HUES64 (cell line): ENCODE results near the gene MICB.

ENCODE experiments used
- H3K27ac ChIP-seq: 2 replicates; pipeline ENCODE4 v1.7.0; 2013; ENCODE audit warnings: low read depth, low read length, inconsistent platforms
- H3K27me3 ChIP-seq: 2 replicates; pipeline ENCODE4 v1.6.1; 2013; ENCODE audit warnings: mild to moderate bottlenecking, low read length; ENCODE audit not compliant: insufficient read depth
- H3K36me3 ChIP-seq: 2 replicates; pipeline ENCODE4 v1.6.1; 2013; ENCODE audit warnings: mild to moderate bottlenecking, low read length; ENCODE audit not compliant: insufficient read depth
- H3K4me1 ChIP-seq: 2 replicates; pipeline ENCODE4 v1.6.1; 2013; ENCODE audit warnings: mild to moderate bottlenecking, low read length, moderate library complexity; ENCODE audit not compliant: insufficient read depth
- H3K4me3 ChIP-seq: 2 replicates; pipeline ENCODE4 v1.5.1; 2013; ENCODE audit warnings: mild to moderate bottlenecking, low read length, moderate library complexity
- H3K9ac ChIP-seq: 2 replicates; pipeline ENCODE4 v1.6.1; 2013; ENCODE audit warnings: mild to moderate bottlenecking, low read depth, low read length
- H3K9me3 ChIP-seq: 2 replicates; pipeline ENCODE4 v1.6.1; 2013; ENCODE audit warnings: low read depth, low read length; ENCODE audit not compliant: insufficient read depth
- WGBS: fragments of 150-250, 120-280 bp; methylation state at CpG from one replicate; pipeline ENCODE4 v1.1.7; 2013; ENCODE audit warnings: missing lambda C conversion rate; 5-methylcytosine and 5-hydroxymethylcytosine counted together

Gene MICB

GRCh38 chr6:31465185-31465536, 32.8 kb upstream of the MICB start:
- no peaks in the 10 kb centered on the region for H3K9me3 ChIP-seq
- H3K27ac ChIP-seq = no peak overlapping the region
- H3K4me3 ChIP-seq = no peak overlapping the region
- 100% methylated on average over 1 of the region's 1 CpG for WGBS
- peaks cover 6% of the 10 kb centered on the region; the same call in 1 of the 2 replicates for H3K4me1 ChIP-seq
- no peaks in the 10 kb centered on the region for H3K36me3 ChIP-seq
- no peak overlapping the region for H3K9ac ChIP-seq
- peaks cover 11% of the 10 kb centered on the region; the same call in 1 of the 2 replicates for H3K27me3 ChIP-seq

DNA sequence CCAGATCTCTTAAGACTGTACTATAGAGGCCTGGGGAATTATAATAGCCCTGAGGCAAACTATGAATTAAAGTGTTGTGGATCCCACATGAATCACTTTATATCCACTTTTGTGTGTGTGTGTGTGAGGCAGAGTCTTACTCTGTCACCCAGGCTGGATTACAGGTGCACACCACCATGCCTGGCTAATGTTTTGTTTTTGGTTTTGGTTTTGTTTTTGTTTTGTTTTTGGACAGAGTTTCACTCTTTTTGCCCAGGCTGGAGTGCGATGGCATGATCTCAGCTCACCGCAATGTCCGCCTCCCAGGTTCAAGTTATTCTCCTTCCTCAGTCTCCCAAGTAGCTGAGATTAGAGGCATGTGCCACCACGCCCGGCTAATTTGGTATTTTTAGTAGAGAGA, 32.2 kb upstream of the MICB start:
- Histone ChIP-seq H3K27me3 (peaks cover 11% of the 10 kb centered on the region; the same call in 1 of the 2 replicates), H3K4me3 (no peak overlapping the region), H3K27ac (no peak overlapping the region), H3K9me3 (no peaks in the 10 kb centered on the region), H3K36me3 (no peaks in the 10 kb centered on the region), H3K4me1 (peaks cover 6% of the 10 kb centered on the region; the same call in 1 of the 2 replicates), H3K9ac (no peak overlapping the region)
- WGBS = 92% methylated on average over 5 of the region's 5 CpGs

DNA sequence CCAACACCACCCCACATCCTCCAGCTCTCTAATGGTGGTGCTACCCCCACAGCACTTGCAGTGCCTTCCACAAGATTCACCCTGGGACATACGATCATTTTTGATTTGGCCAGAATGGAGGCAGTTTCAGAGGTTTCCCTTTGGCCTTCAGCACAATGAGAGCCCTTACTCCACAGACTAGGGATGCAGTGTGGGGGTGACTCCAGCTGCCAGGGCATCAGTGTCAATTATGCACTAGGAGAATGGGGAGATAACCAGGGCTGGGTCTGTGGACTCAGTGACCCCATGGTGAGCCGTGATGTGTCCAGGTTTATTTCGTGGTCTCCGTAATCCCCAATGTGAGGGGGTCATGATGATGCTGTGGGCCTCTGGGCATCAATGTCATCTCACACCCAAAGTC, 31.5 kb upstream of the MICB start:
- H3K9ac ChIP-seq = no peak overlapping the region
- no peak overlapping the region for H3K27ac ChIP-seq
- H3K9me3 ChIP-seq = no peaks in the 10 kb centered on the region
- H3K36me3 ChIP-seq = no peaks in the 10 kb centered on the region
- peaks cover 6% of the 10 kb centered on the region; the same call in 1 of the 2 replicates for H3K4me1 ChIP-seq
- WGBS = 72% methylated on average over 4 of the region's 4 CpGs
- no peak overlapping the region for H3K4me3 ChIP-seq
- peaks cover 11% of the 10 kb centered on the region; the same call in 1 of the 2 replicates for H3K27me3 ChIP-seq

- 84% methylated on average over 8 of the region's 8 CpGs for WGBS
- H3K27ac ChIP-seq = no peak overlapping the region
- no peaks in the 10 kb centered on the region for H3K36me3 ChIP-seq
- no peak overlapping the region for H3K4me3 ChIP-seq
- H3K27me3 ChIP-seq = peaks cover 11% of the 10 kb centered on the region; the same call in 1 of the 2 replicates
- H3K4me1 ChIP-seq = peaks cover 6% of the 10 kb centered on the region; the same call in 1 of the 2 replicates
- no peaks in the 10 kb centered on the region for H3K9me3 ChIP-seq
- no peak overlapping the region for H3K9ac ChIP-seq
These were observed 30.8 kb upstream of the MICB start for GRCh38 chr6:31467151-31467550.

- H3K27me3 ChIP-seq = peaks cover 9% of the 10 kb centered on the region; the same call in 1 of the 2 replicates
- no peak overlapping the region for H3K27ac ChIP-seq
- WGBS = 88% methylated on average over 2 of the region's 2 CpGs
- no peaks in the 10 kb centered on the region for H3K4me1 ChIP-seq
- no peak overlapping the region for H3K9ac ChIP-seq
- no peak overlapping the region for H3K4me3 ChIP-seq
- H3K36me3 ChIP-seq = no peaks in the 10 kb centered on the region
- no peaks in the 10 kb centered on the region for H3K9me3 ChIP-seq
These were observed 29.6 kb upstream of the MICB start for GRCh38 chr6:31468311-31468710.

GRCh38 chr6:31470801-31471200, 27.1 kb upstream of the MICB start:
- no peaks in the 10 kb centered on the region for H3K4me1 ChIP-seq
- no peak overlapping the region for H3K27ac ChIP-seq
- WGBS = 91% methylated on average over 2 of the region's 2 CpGs
- H3K27me3 ChIP-seq = peaks cover 3% of the 10 kb centered on the region; the same call in 1 of the 2 replicates
- no peaks in the 10 kb centered on the region for H3K36me3 ChIP-seq
- H3K9me3 ChIP-seq = no peaks in the 10 kb centered on the region
- H3K9ac ChIP-seq = no peak overlapping the region
- H3K4me3 ChIP-seq = no peak overlapping the region

- no peaks in the 10 kb centered on the region for H3K36me3 ChIP-seq
- no peak overlapping the region for H3K27ac ChIP-seq
- no peaks in the 10 kb centered on the region for H3K9me3 ChIP-seq
- H3K4me3 ChIP-seq = no peak overlapping the region
- H3K9ac ChIP-seq = no peak overlapping the region
- 38% methylated on average over 2 of the region's 2 CpGs for WGBS
- peaks cover 3% of the 10 kb centered on the region; the same call in 1 of the 2 replicates for H3K27me3 ChIP-seq
- H3K4me1 ChIP-seq = no peaks in the 10 kb centered on the region
These were observed 26.2 kb upstream of the MICB start for GRCh38 chr6:31471711-31472110.

DNA sequence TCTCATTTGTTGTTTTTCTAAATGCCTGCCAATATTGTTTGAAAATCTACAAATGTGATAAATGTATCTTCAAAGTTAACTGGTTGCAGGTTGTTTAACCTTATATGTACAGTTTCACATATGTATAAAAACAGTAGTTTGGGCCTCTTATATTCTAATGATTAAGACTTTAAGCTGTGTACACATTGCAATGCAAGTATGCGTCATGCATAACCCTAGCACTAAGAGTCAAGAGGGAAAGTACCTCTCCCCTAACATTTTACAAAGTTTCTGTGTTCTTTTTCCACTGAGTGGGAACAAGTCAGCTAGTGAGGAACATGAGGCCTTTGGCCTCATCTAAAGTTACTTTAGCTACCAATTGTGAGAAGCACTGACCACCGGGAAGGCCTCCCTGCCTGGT, 25.7 kb upstream of the MICB start:
- H3K36me3 ChIP-seq = no peaks in the 10 kb centered on the region
- H3K9me3 ChIP-seq = no peaks in the 10 kb centered on the region
- 91% methylated on average over 2 of the region's 2 CpGs for WGBS
- no peak overlapping the region for H3K9ac ChIP-seq
- no peaks in the 10 kb centered on the region for H3K4me1 ChIP-seq
- H3K27me3 ChIP-seq = peaks cover 3% of the 10 kb centered on the region; the same call in 1 of the 2 replicates
- no peak overlapping the region for H3K4me3 ChIP-seq
- no peak overlapping the region for H3K27ac ChIP-seq

GRCh38 chr6:31473244-31473643, 24.7 kb upstream of the MICB start:
- 76% methylated on average over 3 of the region's 4 CpGs for WGBS
- no peaks in the 10 kb centered on the region for H3K4me1 ChIP-seq
- no peaks in the 10 kb centered on the region for H3K9me3 ChIP-seq
- no peaks in the 10 kb centered on the region for H3K36me3 ChIP-seq
- H3K27ac ChIP-seq = no peak overlapping the region
- H3K27me3 ChIP-seq = peaks cover 5% of the 10 kb centered on the region; the same call in 1 of the 2 replicates
- no peak overlapping the region for H3K4me3 ChIP-seq
- no peak overlapping the region for H3K9ac ChIP-seq

- Histone ChIP-seq H3K36me3 (no peaks in the 10 kb centered on the region), H3K9me3 (no peaks in the 10 kb centered on the region), H3K4me3 (no peak overlapping the region), H3K4me1 (no peaks in the 10 kb centered on the region), H3K27ac (no peak overlapping the region), H3K9ac (no peak overlapping the region), H3K27me3 (peaks cover 8% of the 10 kb centered on the region; the same call in 1 of the 2 replicates)
- WGBS = 88% methylated on average over 8 of the region's 8 CpGs
These were observed 23.9 kb upstream of the MICB start for GRCh38 chr6:31473780-31474761.

DNA sequence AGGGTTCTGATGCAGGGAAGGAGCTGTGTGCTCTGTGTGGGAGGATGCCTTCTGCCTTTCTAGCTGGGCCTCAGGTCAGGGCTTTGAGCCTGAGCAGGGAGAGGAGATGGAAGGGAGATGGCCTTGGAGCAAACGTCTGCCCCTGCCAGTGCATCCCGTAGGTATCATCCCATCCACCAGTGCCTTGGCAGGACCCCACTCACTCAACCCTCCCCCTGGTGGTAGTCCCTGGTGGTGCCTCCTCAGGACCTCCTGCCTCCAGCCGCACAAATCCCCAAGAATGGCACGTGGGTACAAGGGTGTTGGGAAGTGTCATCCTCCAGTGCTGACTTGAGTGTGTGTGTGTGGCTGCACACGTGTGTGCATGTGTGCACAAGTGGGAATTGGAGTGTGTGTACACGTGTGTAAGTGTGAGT, 23.1 kb upstream of the MICB start:
- Histone ChIP-seq H3K27me3 (peaks cover 8% of the 10 kb centered on the region), H3K4me3 (no peak overlapping the region), H3K4me1 (no peaks in the 10 kb centered on the region), H3K27ac (no peak overlapping the region), H3K36me3 (no peaks in the 10 kb centered on the region), H3K9me3 (no peaks in the 10 kb centered on the region), H3K9ac (no peak overlapping the region)
- WGBS = 80% methylated on average over 6 of the region's 6 CpGs
